WTC11 (cell line): ENCODE data around the gene FSTL1. TPM values are rescaled to one million over a fixed set of nuclear protein-coding genes. Genes with fewer than 3 reads are reported as not detected.

Experiments used
- ATAC-seq: fragments of 200-7000 bp; cut with Tn5 transposase; 2 replicates; pipeline ENCODE4 v1.10.0; 2021; ENCODE audit warnings: mild to moderate bottlenecking, moderate library complexity
- CTCF ChIA-PET: fragments of 300-600 bp; sonication (Branson Sonifier 250); formaldehyde crosslinking; loops from one replicate; lab custom pipeline; 2021; ENCODE audit warnings: antibody characterized with exemption; lab: Charles Lee
- POLR2A ChIA-PET: fragments of 350-600 bp; sonication (Branson Sonifier 250); formaldehyde crosslinking; loops from one replicate; lab custom pipeline; 2021; ENCODE audit warnings: antibody characterized with exemption; lab: Charles Lee
- DNase-seq: peaks from one replicate; pipeline ENCODE4 v3.0.0; 2021; ENCODE audit warnings: low spot score
- H3K27ac Mint-ChIP-seq: 2 replicates; pipeline ENCODE4 v1.8.0; 2021; ENCODE audit warnings: mixed read lengths
- H3K27me3 Mint-ChIP-seq: 2 replicates; pipeline ENCODE4 v1.8.0; 2021; ENCODE audit warnings: low read depth, mild to moderate bottlenecking, moderate library complexity, mixed read lengths
- H3K36me3 Mint-ChIP-seq: 2 replicates; pipeline ENCODE4 v1.8.0; 2021; ENCODE audit warnings: mixed read lengths
- H3K4me1 Mint-ChIP-seq: 2 replicates; pipeline ENCODE4 v1.8.0; 2022; ENCODE audit warnings: mixed read lengths
- H3K4me3 Mint-ChIP-seq: 2 replicates; pipeline ENCODE4 v1.8.0; 2021; ENCODE audit warnings: mild to moderate bottlenecking, moderate library complexity, mixed read lengths
- H3K9me3 Mint-ChIP-seq: 2 replicates; pipeline ENCODE4 v1.8.0; 2021; ENCODE audit warnings: mixed read lengths
- CBFB ChIP-seq: sonication (generic); formaldehyde crosslinking; IDR thresholded peaks from 2 replicates; pipeline ENCODE4 v1.8.1; 2022; ENCODE audit warnings: mild to moderate bottlenecking, low read depth, missing genetic modification reagents
- CREM ChIP-seq: sonication (generic); formaldehyde crosslinking; IDR thresholded peaks from 2 replicates; pipeline ENCODE4 v1.8.1; 2022; ENCODE audit warnings: mild to moderate bottlenecking, missing genetic modification reagents, moderate library complexity
- E2F5 ChIP-seq: sonication (generic); formaldehyde crosslinking; IDR thresholded peaks from 2 replicates; pipeline ENCODE4 v1.8.1; 2022; ENCODE audit warnings: mild to moderate bottlenecking, moderate library complexity, missing genetic modification reagents
- NFE2L1 ChIP-seq: sonication (generic); formaldehyde crosslinking; IDR thresholded peaks from 2 replicates; pipeline ENCODE4 v1.8.1; 2023; ENCODE audit warnings: missing genetic modification reagents
- NFYB ChIP-seq: sonication (generic); formaldehyde crosslinking; conservative IDR thresholded peaks from 2 replicates; pipeline ENCODE4 v1.8.0; 2022; ENCODE audit warnings: low read depth, missing genetic modification reagents
- NR1H2 ChIP-seq: sonication (generic); formaldehyde crosslinking; IDR thresholded peaks from 2 replicates; pipeline ENCODE4 v1.9.0; 2021; ENCODE audit warnings: mild to moderate bottlenecking, moderate library complexity, missing genetic modification reagents
- NR2C2 ChIP-seq: sonication (generic); formaldehyde crosslinking; IDR thresholded peaks from 2 replicates; pipeline ENCODE4 v1.8.0; 2022; ENCODE audit warnings: mild to moderate bottlenecking, missing genetic modification reagents
- NR3C1 ChIP-seq: sonication (generic); formaldehyde crosslinking; conservative IDR thresholded peaks from 2 replicates; pipeline ENCODE4 v1.8.1; 2023; ENCODE audit warnings: low read depth, mild to moderate bottlenecking, missing genetic modification reagents
- OVOL2 ChIP-seq: fragments of 250-450 bp; sonication (Bioruptor Pico); IDR thresholded peaks from 2 replicates; pipeline ENCODE4 v1.9.0; 2021; ENCODE audit warnings: mild to moderate bottlenecking, borderline replicate concordance
- RORB ChIP-seq: fragments of 250-450 bp; sonication (Bioruptor Pico); IDR thresholded peaks from 2 replicates; pipeline ENCODE4 v1.9.0; 2021; ENCODE audit warnings: mild to moderate bottlenecking
- SMAD3 ChIP-seq: sonication (generic); formaldehyde crosslinking; IDR thresholded peaks from 2 replicates; pipeline ENCODE4 v1.8.0; 2022; ENCODE audit warnings: missing genetic modification reagents, mild to moderate bottlenecking, borderline replicate concordance
- SOX15 ChIP-seq: fragments of 250-450 bp; sonication (Bioruptor Pico); IDR thresholded peaks from 2 replicates; pipeline ENCODE4 v1.9.0; 2021; ENCODE audit warnings: mild to moderate bottlenecking
- SP1 ChIP-seq: sonication (generic); formaldehyde crosslinking; conservative IDR thresholded peaks from 2 replicates; pipeline ENCODE4 v1.8.1; 2022; ENCODE audit warnings: missing genetic modification reagents
- TP53 ChIP-seq: sonication (generic); formaldehyde crosslinking; IDR thresholded peaks from 2 replicates; pipeline ENCODE4 v1.8.1; 2023; ENCODE audit warnings: mild to moderate bottlenecking, missing genetic modification reagents
- ZNF138 ChIP-seq: sonication (generic); formaldehyde crosslinking; conservative IDR thresholded peaks from 2 replicates; pipeline ENCODE4 v1.8.1; 2022; ENCODE audit warnings: mild to moderate bottlenecking, moderate library complexity, missing genetic modification reagents
- ZNF317 ChIP-seq: sonication (generic); formaldehyde crosslinking; IDR thresholded peaks from 2 replicates; pipeline ENCODE4 v1.8.1; 2023; ENCODE audit warnings: low read depth, mild to moderate bottlenecking, moderate library complexity, missing genetic modification reagents, borderline replicate concordance
- ZNF416 ChIP-seq: fragments of 250-450 bp; sonication (Bioruptor Pico); IDR thresholded peaks from 2 replicates; pipeline ENCODE4 v1.9.0; 2021; ENCODE audit warnings: mild to moderate bottlenecking, inconsistent platforms
- total RNA-seq: library from RNA; stranded (reverse); gene quantifications from 3 replicates; pipeline ENCODE4 v1.2.3, GENCODE V29; 2021
- TF ChIP-seq, protein P1 (sequence below): sonication (generic); formaldehyde crosslinking; IDR thresholded peaks from 2 replicates; pipeline ENCODE4 v1.8.1; 2022; ENCODE audit warnings: missing genetic modification reagents, borderline replicate concordance
- TF ChIP-seq, protein P2 (sequence below): fragments of 250-450 bp; sonication (Bioruptor Pico); IDR thresholded peaks from 2 replicates; pipeline ENCODE4 v1.9.0; 2021; ENCODE audit warnings: mild to moderate bottlenecking
- TF ChIP-seq, protein P3 (sequence below): sonication (generic); formaldehyde crosslinking; IDR thresholded peaks from 2 replicates; pipeline ENCODE4 v1.8.0; 2022; ENCODE audit warnings: mild to moderate bottlenecking, missing genetic modification reagents
- TF ChIP-seq, protein P4 (sequence below): sonication (generic); formaldehyde crosslinking; IDR thresholded peaks from 2 replicates; pipeline ENCODE4 v1.8.0; 2022; ENCODE audit warnings: mild to moderate bottlenecking, missing genetic modification reagents
- TF ChIP-seq, protein P5 (sequence below): sonication (generic); formaldehyde crosslinking; IDR thresholded peaks from 2 replicates; pipeline ENCODE4 v1.8.1; 2023; ENCODE audit warnings: mild to moderate bottlenecking, missing genetic modification reagents

Gene FSTL1
- total RNA-seq, 1 experiment from 2014 or later = 271 TPM

DNA sequence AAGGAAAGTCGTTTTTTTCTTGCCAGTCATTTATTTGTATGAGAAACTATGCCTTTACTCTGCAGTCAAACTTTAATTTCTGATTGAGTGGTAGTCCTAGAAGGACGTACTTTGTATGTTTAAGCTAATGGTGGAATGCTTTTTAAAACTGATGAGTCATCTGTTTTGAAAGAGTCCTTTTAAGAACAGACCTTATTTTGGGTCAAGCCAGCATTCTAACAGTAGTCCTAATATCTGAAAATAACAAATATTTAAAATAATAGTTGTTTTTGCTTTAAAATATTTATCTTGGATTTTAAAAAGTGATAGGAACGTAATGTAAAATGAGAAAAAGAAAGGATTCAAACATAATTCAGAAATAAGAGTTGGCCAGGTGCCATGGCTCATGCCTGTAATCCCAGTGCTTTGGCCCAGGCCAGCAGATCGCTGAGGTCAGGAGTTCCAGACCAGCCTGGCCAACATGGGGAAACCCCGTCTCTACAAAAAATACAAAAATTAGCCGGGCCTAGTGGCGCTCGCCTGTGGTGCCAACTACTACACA, 100.3 kb downstream of the FSTL1 start:
- POLR2A ChIA-PET = no interaction called here
- H3K36me3 Mint-ChIP-seq = no peaks in the 10 kb centered on the region
- ATAC-seq = no peak
- H3K27ac Mint-ChIP-seq = no peak overlapping the region; the same call in 1 of the 2 replicates
- peak overlapping the region; percentile 72 for H3K4me3 Mint-ChIP-seq
- peaks cover 14% of the 10 kb centered on the region for H3K27me3 Mint-ChIP-seq
- no peaks in the 10 kb centered on the region for H3K9me3 Mint-ChIP-seq
- no peak for TF ChIP-seq NR2C2 (CRISPR knock-in tag)
- no peak for TF ChIP-seq ZNF416 (CRISPR knock-in tag)
- TF ChIP-seq TP53 = no peak
- TF ChIP-seq, protein P1, sequence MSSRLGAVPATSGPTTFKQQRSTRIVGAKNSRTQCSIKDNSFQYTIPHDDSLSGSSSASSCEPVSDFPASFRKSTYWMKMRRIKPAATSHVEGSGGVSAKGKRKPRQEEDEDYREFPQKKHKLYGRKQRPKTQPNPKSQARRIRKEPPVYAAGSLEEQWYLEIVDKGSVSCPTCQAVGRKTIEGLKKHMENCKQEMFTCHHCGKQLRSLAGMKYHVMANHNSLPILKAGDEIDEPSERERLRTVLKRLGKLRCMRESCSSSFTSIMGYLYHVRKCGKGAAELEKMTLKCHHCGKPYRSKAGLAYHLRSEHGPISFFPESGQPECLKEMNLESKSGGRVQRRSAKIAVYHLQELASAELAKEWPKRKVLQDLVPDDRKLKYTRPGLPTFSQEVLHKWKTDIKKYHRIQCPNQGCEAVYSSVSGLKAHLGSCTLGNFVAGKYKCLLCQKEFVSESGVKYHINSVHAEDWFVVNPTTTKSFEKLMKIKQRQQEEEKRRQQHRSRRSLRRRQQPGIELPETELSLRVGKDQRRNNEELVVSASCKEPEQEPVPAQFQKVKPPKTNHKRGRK = no peak
- no peak for TF ChIP-seq SMAD3 (CRISPR knock-in tag)
- TF ChIP-seq ZNF317 = no peak
- H3K4me1 Mint-ChIP-seq = peaks cover 21% of the 10 kb centered on the region
- CTCF ChIA-PET = interaction anchor here (0.8 to 2.9 kb wide), 2 partner anchors 67 to 208 kb away, joined by 3 to 13 read pairs; no protein-coding TSS in a partner anchor
- DNase-seq = no peak

- no peak overlapping the region for H3K27ac Mint-ChIP-seq
Observed at GRCh38 chr3:120349855-120350125, 101.0 kb downstream of the FSTL1 start.

More at GRCh38 chr3:120349855-120350125, 101.0 kb downstream of the FSTL1 start:
- peaks cover 14% of the 10 kb centered on the region for H3K27me3 Mint-ChIP-seq
- H3K4me3 Mint-ChIP-seq = peak overlapping the region; percentile 72
- no peaks in the 10 kb centered on the region for H3K36me3 Mint-ChIP-seq
- TF ChIP-seq, protein P2, sequence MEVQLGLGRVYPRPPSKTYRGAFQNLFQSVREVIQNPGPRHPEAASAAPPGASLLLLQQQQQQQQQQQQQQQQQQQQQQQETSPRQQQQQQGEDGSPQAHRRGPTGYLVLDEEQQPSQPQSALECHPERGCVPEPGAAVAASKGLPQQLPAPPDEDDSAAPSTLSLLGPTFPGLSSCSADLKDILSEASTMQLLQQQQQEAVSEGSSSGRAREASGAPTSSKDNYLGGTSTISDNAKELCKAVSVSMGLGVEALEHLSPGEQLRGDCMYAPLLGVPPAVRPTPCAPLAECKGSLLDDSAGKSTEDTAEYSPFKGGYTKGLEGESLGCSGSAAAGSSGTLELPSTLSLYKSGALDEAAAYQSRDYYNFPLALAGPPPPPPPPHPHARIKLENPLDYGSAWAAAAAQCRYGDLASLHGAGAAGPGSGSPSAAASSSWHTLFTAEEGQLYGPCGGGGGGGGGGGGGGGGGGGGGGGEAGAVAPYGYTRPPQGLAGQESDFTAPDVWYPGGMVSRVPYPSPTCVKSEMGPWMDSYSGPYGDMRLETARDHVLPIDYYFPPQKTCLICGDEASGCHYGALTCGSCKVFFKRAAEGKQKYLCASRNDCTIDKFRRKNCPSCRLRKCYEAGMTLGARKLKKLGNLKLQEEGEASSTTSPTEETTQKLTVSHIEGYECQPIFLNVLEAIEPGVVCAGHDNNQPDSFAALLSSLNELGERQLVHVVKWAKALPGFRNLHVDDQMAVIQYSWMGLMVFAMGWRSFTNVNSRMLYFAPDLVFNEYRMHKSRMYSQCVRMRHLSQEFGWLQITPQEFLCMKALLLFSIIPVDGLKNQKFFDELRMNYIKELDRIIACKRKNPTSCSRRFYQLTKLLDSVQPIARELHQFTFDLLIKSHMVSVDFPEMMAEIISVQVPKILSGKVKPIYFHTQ = no peak
- no peak for TF ChIP-seq CBFB (CRISPR knock-in tag)
- no peak for TF ChIP-seq NR3C1 (CRISPR knock-in tag)
- TF ChIP-seq NFE2L1 (CRISPR knock-in tag) = no peak
- TF ChIP-seq E2F5 (CRISPR knock-in tag) = no peak
- TF ChIP-seq, protein P3, sequence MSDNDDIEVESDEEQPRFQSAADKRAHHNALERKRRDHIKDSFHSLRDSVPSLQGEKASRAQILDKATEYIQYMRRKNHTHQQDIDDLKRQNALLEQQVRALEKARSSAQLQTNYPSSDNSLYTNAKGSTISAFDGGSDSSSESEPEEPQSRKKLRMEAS = no peak
- TF ChIP-seq SP1 (CRISPR knock-in tag) = no peak
- no peak for TF ChIP-seq CREM (CRISPR knock-in tag)
- no peak for TF ChIP-seq ZNF138 (CRISPR knock-in tag)
- TF ChIP-seq NR1H2 (CRISPR knock-in tag) = no peak
- no peak for TF ChIP-seq RORB
- TF ChIP-seq TP53 = no peak
- TF ChIP-seq, protein P4, sequence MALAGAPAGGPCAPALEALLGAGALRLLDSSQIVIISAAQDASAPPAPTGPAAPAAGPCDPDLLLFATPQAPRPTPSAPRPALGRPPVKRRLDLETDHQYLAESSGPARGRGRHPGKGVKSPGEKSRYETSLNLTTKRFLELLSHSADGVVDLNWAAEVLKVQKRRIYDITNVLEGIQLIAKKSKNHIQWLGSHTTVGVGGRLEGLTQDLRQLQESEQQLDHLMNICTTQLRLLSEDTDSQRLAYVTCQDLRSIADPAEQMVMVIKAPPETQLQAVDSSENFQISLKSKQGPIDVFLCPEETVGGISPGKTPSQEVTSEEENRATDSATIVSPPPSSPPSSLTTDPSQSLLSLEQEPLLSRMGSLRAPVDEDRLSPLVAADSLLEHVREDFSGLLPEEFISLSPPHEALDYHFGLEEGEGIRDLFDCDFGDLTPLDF = no peak
- no peak for TF ChIP-seq SOX15
- no peak for TF ChIP-seq OVOL2 (CRISPR knock-in tag)
- TF ChIP-seq, protein P5, sequence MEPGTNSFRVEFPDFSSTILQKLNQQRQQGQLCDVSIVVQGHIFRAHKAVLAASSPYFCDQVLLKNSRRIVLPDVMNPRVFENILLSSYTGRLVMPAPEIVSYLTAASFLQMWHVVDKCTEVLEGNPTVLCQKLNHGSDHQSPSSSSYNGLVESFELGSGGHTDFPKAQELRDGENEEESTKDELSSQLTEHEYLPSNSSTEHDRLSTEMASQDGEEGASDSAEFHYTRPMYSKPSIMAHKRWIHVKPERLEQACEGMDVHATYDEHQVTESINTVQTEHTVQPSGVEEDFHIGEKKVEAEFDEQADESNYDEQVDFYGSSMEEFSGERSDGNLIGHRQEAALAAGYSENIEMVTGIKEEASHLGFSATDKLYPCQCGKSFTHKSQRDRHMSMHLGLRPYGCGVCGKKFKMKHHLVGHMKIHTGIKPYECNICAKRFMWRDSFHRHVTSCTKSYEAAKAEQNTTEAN (CRISPR knock-in tag) = no peak
- TF ChIP-seq NFYB = no peak
- TF ChIP-seq NR2C2 (CRISPR knock-in tag) = no peak
- TF ChIP-seq, all 79 proteins: peak for 0
- ChIA-PET POLR2A (interaction anchor here (2.5 kb wide), 1 partner anchor 255 kb away, joined by 9 read pairs; the partner anchor contains the start of gene GSK3B), CTCF (interaction anchor here (0.8 to 2.9 kb wide), 3 partner anchors 67 to 209 kb away, joined by 3 to 13 read pairs (median 11); no protein-coding TSS in a partner anchor)
- Mint-ChIP-seq H3K9me3 (no peaks in the 10 kb centered on the region), H3K4me1 (peaks cover 24% of the 10 kb centered on the region)
- DNase-seq (no peak), ATAC-seq (no peak)
